ENCODE data around the gene SCAF1. TPM values are rescaled to one million over a fixed set of nuclear protein-coding genes. Genes with fewer than 3 reads are reported as not detected.
A peak's percentile ranks its signal among the peaks of the same experiment; 100 is the strongest.

The SCAF1 gene
- total and polyA plus RNA-seq, 9 of the 15 experiments (the other 6 are each of a cell fraction or from before 2014, with no cell fraction given): 0.20 to 79.0 (median 4.9) TPM

GRCh38 chr19:49635530-49636232 is 6.3 kb upstream of the SCAF1 start:
- intact Hi-C loops (cut with micrococcal nuclease): no loop called here
- Histone ChIP-seq H3K9me3 (replicated peaks; ENCODE audit: control insufficient read depth, insufficient read depth, low read depth, low read length) (no peaks in the 10 kb centered on the region), H3K36me3 (ENCODE audit: control insufficient read depth, insufficient read depth, low read length) (no peaks in the 10 kb centered on the region), H3K4me3 (no peak overlapping the region), H3K4me2 (ENCODE audit: insufficient read depth, low read length) (no peak overlapping the region), H3K9me1 (ENCODE audit: control insufficient read depth, insufficient read depth, low read length) (no peaks in the 10 kb centered on the region), H4K20me1 (replicated peaks; ENCODE audit: control insufficient read depth, insufficient read depth, low read length) (no peaks in the 10 kb centered on the region), H3K27me3 (ENCODE audit: control insufficient read depth in 2 of 2, insufficient read depth in 2 of 2, low read length in 2 of 2) (no peaks in the 10 kb centered on the region), H3K79me2 (ENCODE audit: control insufficient read depth, insufficient read depth, low read length) (no peaks in the 10 kb centered on the region), H3K4me1 (replicated peaks in 1 of 2; ENCODE audit: control insufficient read depth in 2 of 2, insufficient read depth in 2 of 2, low read length in 2 of 2) (peaks cover 16 to 47% of the 10 kb centered on the region in 2 experiments), H3K27ac (ENCODE audit: extremely low read depth, low read depth, low read length) (no peak overlapping the region), H2AFZ (ENCODE audit: low read depth, low read length) (no peak overlapping the region), H3K9ac (ENCODE audit: insufficient read depth in 1 of 2, low read depth in 2 of 2, low read length in 2 of 2) (peak overlapping the region in 1 of 2 experiments; percentile 73; a peak in 2 of 4 replicates)
- ChIA-PET POLR2A (interaction anchor here (0.7 kb wide), 1 partner anchor 45 kb away, joined by 3 read pairs; no protein-coding TSS in a partner anchor), CTCF (ENCODE audit: low intra/inter-chr PET ratio) (no interaction called here)
- WGBS (ENCODE audit: insufficient coverage, low coverage, missing lambda C conversion rate): 49% methylated on average over 21 of the region's 24 CpGs
- BruUV-seq (replicated peaks): no TSS peak
- in situ Hi-C loops (cut with MboI): no loop called here
- ATAC-seq: no peak
- TF ChIP-seq E2F6 (IDR thresholded peaks at IDR 0.05; ENCODE audit: borderline replicate concordance in 1 of 2, extremely low read depth in 1 of 2, insufficient read depth in 1 of 2, insufficient read length in 1 of 2, low read depth in 1 of 2, low read length in 1 of 2, poor library complexity in 1 of 2, severe bottlenecking in 1 of 2): peak in 1 of 2 experiments; percentile 21
- TF ChIP-seq HMG20A (CRISPR knock-in tag; conservative IDR thresholded peaks at IDR 0.05): no peak
- no peak for TF ChIP-seq MAX (CRISPR knock-in tag; IDR thresholded peaks at IDR 0.05)
- TF ChIP-seq POLR2G (IDR thresholded peaks at IDR 0.05; ENCODE audit: low read depth, low read length): peak; percentile 41; the same call in 1 of the 2 replicates
- no peak for TF ChIP-seq ETV1 (tag; conservative IDR thresholded peaks at IDR 0.05; ENCODE audit: low read depth)
- TF ChIP-seq ZBTB8A (IDR thresholded peaks at IDR 0.05; ENCODE audit: partially characterized antibody): no peak
- DNase-seq (ENCODE audit: extremely low read depth in 1 of 4, low spot score in 3 of 4): no peak
- no peak for FAIRE-seq

Data from K562 (cell line).